ENCODE results near the gene ETV3L. TPM values are rescaled to one million over a fixed set of nuclear protein-coding genes. Genes with fewer than 3 reads are reported as not detected.

Gene ETV3L
- total RNA-seq, 5 donors from 2014 or later (not counting 1 experiment from before 2014, with no cell fraction given): not detected

- Histone ChIP-seq H3K4me1 (ENCODE audit: control insufficient read depth in 1 of 2, extremely low read depth in 1 of 2, insufficient read depth in 2 of 2, low read length in 2 of 2) (no peaks in the 10 kb centered on the region), H3K27ac (ENCODE audit: low read length) (no peak overlapping the region), H3K9me3 (no peaks in the 10 kb centered on the region), H3K27me3 (replicated peaks in 1 of 2; ENCODE audit: control insufficient read depth in 2 of 2, extremely low read depth in 1 of 2, insufficient read depth in 2 of 2, low read length in 1 of 2) (peaks cover 0 to 4% of the 10 kb centered on the region in 2 experiments), H3K36me3 (ENCODE audit: control insufficient read depth in 2 of 2, extremely low read depth in 1 of 2, insufficient read depth in 1 of 2, low read length in 1 of 2) (no peaks in the 10 kb centered on the region), H3K4me3 (ENCODE audit: control insufficient read depth in 1 of 2, extremely low read depth in 1 of 2, low read length in 1 of 2) (no peak overlapping the region)
- 75% methylated on average over 6 of the region's 9 CpGs for WGBS (ENCODE audit: insufficient coverage)
- Mint-ChIP-seq H3K4me3 (no peak overlapping the region), H3K36me3 (no peaks in the 10 kb centered on the region), H3K27me3 (peaks cover 0 to 5% of the 10 kb centered on the region in 2 donors), H3K4me1 (no peaks in the 10 kb centered on the region), H3K27ac (no peak overlapping the region), H3K9me3 (no peaks in the 10 kb centered on the region)
- DNase-seq (no peak), ATAC-seq (replicated peaks in 1 of 4) (no peak)
- ChIA-PET POLR2A (no interaction called here), CTCF (interaction anchor here in 1 of 2 donors (1.1 kb wide), 1 partner anchor 16 kb away, joined by 3 read pairs; no protein-coding TSS in a partner anchor)
Measured at GRCh38 chr1:157098519-157098918, 1.1 kb downstream of the ETV3L start.

- WGBS (ENCODE audit: insufficient coverage): 89% methylated on average over 3 of the region's 6 CpGs
- H3K4me1 Mint-ChIP-seq: no peaks in the 10 kb centered on the region
- H3K27me3 Mint-ChIP-seq: peaks cover 0 to 2% of the 10 kb centered on the region in 2 donors
- Histone ChIP-seq H3K4me3 (ENCODE audit: control insufficient read depth in 1 of 2, extremely low read depth in 1 of 2, low read length in 1 of 2) (no peak overlapping the region), H3K27me3 (replicated peaks in 1 of 2; ENCODE audit: control insufficient read depth in 2 of 2, extremely low read depth in 1 of 2, insufficient read depth in 2 of 2, low read length in 1 of 2) (peaks cover 0 to 4% of the 10 kb centered on the region in 2 experiments), H3K36me3 (ENCODE audit: control insufficient read depth in 2 of 2, extremely low read depth in 1 of 2, insufficient read depth in 1 of 2, low read length in 1 of 2) (no peaks in the 10 kb centered on the region), H3K4me1 (ENCODE audit: control insufficient read depth in 1 of 2, extremely low read depth in 1 of 2, insufficient read depth in 2 of 2, low read length in 2 of 2) (no peaks in the 10 kb centered on the region), H3K9me3 (no peaks in the 10 kb centered on the region), H3K27ac (ENCODE audit: low read length) (no peak overlapping the region)
- H3K27ac Mint-ChIP-seq: no peak overlapping the region
- POLR2A ChIA-PET: interaction anchor here in 1 of 2 donors (0.6 kb wide), 1 partner anchor 138 kb away, joined by 7 read pairs; no protein-coding TSS in a partner anchor
- no peaks in the 10 kb centered on the region for H3K9me3 Mint-ChIP-seq
- CTCF ChIA-PET: no interaction called here
- H3K36me3 Mint-ChIP-seq: no peaks in the 10 kb centered on the region
- DNase-seq (no peak), ATAC-seq (replicated peaks in 1 of 4) (no peak)
- H3K4me3 Mint-ChIP-seq: no peak overlapping the region
Measured at GRCh38 chr1:157097692-157098091, 1.9 kb downstream of the ETV3L start.

- 0% methylated on average over 1 of the region's 6 CpGs for WGBS (ENCODE audit: insufficient coverage)
- no peak for DNase-seq
- no peak for ATAC-seq (replicated peaks in 1 of 4)
- peaks cover 0 to 4% of the 10 kb centered on the region in 2 experiments for H3K27me3 ChIP-seq (replicated peaks in 1 of 2; ENCODE audit: control insufficient read depth in 2 of 2, extremely low read depth in 1 of 2, insufficient read depth in 2 of 2, low read length in 1 of 2)
- H3K4me1 Mint-ChIP-seq: no peaks in the 10 kb centered on the region
- no peaks in the 10 kb centered on the region for H3K9me3 ChIP-seq
- H3K4me3 Mint-ChIP-seq: no peak overlapping the region
- H3K27me3 Mint-ChIP-seq: no peaks in the 10 kb centered on the region
- CTCF ChIA-PET: no interaction called here
- H3K36me3 Mint-ChIP-seq: no peaks in the 10 kb centered on the region
- POLR2A ChIA-PET: interaction anchor here in 1 of 2 donors (0.6 kb wide), 1 partner anchor 14 kb away, joined by 4 read pairs; no protein-coding TSS in a partner anchor
- H3K4me3 ChIP-seq (ENCODE audit: control insufficient read depth in 1 of 2, extremely low read depth in 1 of 2, low read length in 1 of 2): no peak overlapping the region
- H3K4me1 ChIP-seq (ENCODE audit: control insufficient read depth in 1 of 2, extremely low read depth in 1 of 2, insufficient read depth in 2 of 2, low read length in 2 of 2): no peaks in the 10 kb centered on the region
- H3K9me3 Mint-ChIP-seq: no peaks in the 10 kb centered on the region
- H3K27ac Mint-ChIP-seq: no peak overlapping the region
- H3K36me3 ChIP-seq (ENCODE audit: control insufficient read depth in 2 of 2, extremely low read depth in 1 of 2, insufficient read depth in 1 of 2, low read length in 1 of 2): no peaks in the 10 kb centered on the region
- no peak overlapping the region for H3K27ac ChIP-seq (ENCODE audit: low read length)
Measured at GRCh38 chr1:157096881-157097280, 2.7 kb downstream of the ETV3L start.

GRCh38 chr1:157095551-157095950, 4.1 kb downstream of the ETV3L start:
- Histone ChIP-seq H3K27ac (ENCODE audit: low read length) (no peak overlapping the region), H3K27me3 (replicated peaks in 1 of 2; ENCODE audit: control insufficient read depth in 2 of 2, extremely low read depth in 1 of 2, insufficient read depth in 2 of 2, low read length in 1 of 2) (peaks cover 0 to 11% of the 10 kb centered on the region in 2 experiments), H3K36me3 (ENCODE audit: control insufficient read depth in 2 of 2, extremely low read depth in 1 of 2, insufficient read depth in 1 of 2, low read length in 1 of 2) (no peaks in the 10 kb centered on the region), H3K9me3 (no peaks in the 10 kb centered on the region), H3K4me1 (ENCODE audit: control insufficient read depth in 1 of 2, extremely low read depth in 1 of 2, insufficient read depth in 2 of 2, low read length in 2 of 2) (no peaks in the 10 kb centered on the region), H3K4me3 (ENCODE audit: control insufficient read depth in 1 of 2, extremely low read depth in 1 of 2, low read length in 1 of 2) (no peak overlapping the region)
- H3K27ac Mint-ChIP-seq: no peak overlapping the region
- ATAC-seq (replicated peaks in 1 of 4) (no peak), DNase-seq (no peak)
- ChIA-PET CTCF (interaction anchor here (0.6 to 1.7 kb wide), 3 partner anchors 61 to 65 kb away, joined by 3 to 8 read pairs (median 4); no protein-coding TSS in a partner anchor), POLR2A (no interaction called here)
- H3K9me3 Mint-ChIP-seq: no peaks in the 10 kb centered on the region
- no peaks in the 10 kb centered on the region for H3K4me1 Mint-ChIP-seq
- no peaks in the 10 kb centered on the region for H3K36me3 Mint-ChIP-seq
- no CpG with 5 or more reads among the region's 2 CpGs for WGBS (ENCODE audit: insufficient coverage)
- H3K27me3 Mint-ChIP-seq: no peaks in the 10 kb centered on the region
- no peak overlapping the region for H3K4me3 Mint-ChIP-seq

- no peak for DNase-seq
- peaks cover 0 to under 1% of the 10 kb centered on the region in 2 donors for H3K27me3 Mint-ChIP-seq
- H3K4me1 Mint-ChIP-seq: peaks cover 0 to 3% (median 3%) of the 10 kb centered on the region in 3 donors
- ChIA-PET CTCF (interaction anchor here (0.9 to 1.7 kb wide), 2 partner anchors 62 kb away, joined by 4 to 8 read pairs; no protein-coding TSS in a partner anchor), POLR2A (no interaction called here)
- Histone ChIP-seq H3K9me3 (no peaks in the 10 kb centered on the region), H3K4me1 (ENCODE audit: control insufficient read depth in 1 of 2, extremely low read depth in 1 of 2, insufficient read depth in 2 of 2, low read length in 2 of 2) (peaks cover 0 to 4% of the 10 kb centered on the region in 2 experiments), H3K27me3 (replicated peaks in 1 of 2; ENCODE audit: control insufficient read depth in 2 of 2, extremely low read depth in 1 of 2, insufficient read depth in 2 of 2, low read length in 1 of 2) (peaks cover 0 to 16% of the 10 kb centered on the region in 2 experiments), H3K4me3 (ENCODE audit: control insufficient read depth in 1 of 2, extremely low read depth in 1 of 2, low read length in 1 of 2) (no peak overlapping the region), H3K36me3 (ENCODE audit: control insufficient read depth in 2 of 2, extremely low read depth in 1 of 2, insufficient read depth in 1 of 2, low read length in 1 of 2) (no peaks in the 10 kb centered on the region), H3K27ac (ENCODE audit: low read length) (no peak overlapping the region)
- no peaks in the 10 kb centered on the region for H3K36me3 Mint-ChIP-seq
- no peak overlapping the region for H3K27ac Mint-ChIP-seq
- no peaks in the 10 kb centered on the region for H3K9me3 Mint-ChIP-seq
- H3K4me3 Mint-ChIP-seq: no peak overlapping the region
- WGBS (ENCODE audit: insufficient coverage): 100% methylated on average over 1 of the region's 4 CpGs
- no peak for ATAC-seq (replicated peaks in 1 of 4)
Measured at GRCh38 chr1:157095091-157095490, 4.5 kb downstream of the ETV3L start.

GRCh38 chr1:157092831-157093230, 6.8 kb downstream of the ETV3L start:
- POLR2A ChIA-PET: no interaction called here
- Histone ChIP-seq H3K4me3 (ENCODE audit: control insufficient read depth in 1 of 2, extremely low read depth in 1 of 2, low read length in 1 of 2) (no peak overlapping the region), H3K36me3 (ENCODE audit: control insufficient read depth in 2 of 2, extremely low read depth in 1 of 2, insufficient read depth in 1 of 2, low read length in 1 of 2) (no peaks in the 10 kb centered on the region), H3K9me3 (no peaks in the 10 kb centered on the region), H3K27me3 (replicated peaks in 1 of 2; ENCODE audit: control insufficient read depth in 2 of 2, extremely low read depth in 1 of 2, insufficient read depth in 2 of 2, low read length in 1 of 2) (peaks cover 0 to 24% of the 10 kb centered on the region in 2 experiments), H3K4me1 (ENCODE audit: control insufficient read depth in 1 of 2, extremely low read depth in 1 of 2, insufficient read depth in 2 of 2, low read length in 2 of 2) (peaks cover 0 to 6% of the 10 kb centered on the region in 2 experiments), H3K27ac (ENCODE audit: low read length) (no peak overlapping the region)
- DNase-seq: no peak
- H3K4me1 Mint-ChIP-seq: peaks cover 0 to 5% (median 4%) of the 10 kb centered on the region in 3 donors
- no peak for ATAC-seq (replicated peaks in 1 of 4)
- 96% methylated on average over 3 of the region's 8 CpGs for WGBS (ENCODE audit: insufficient coverage)
- no peaks in the 10 kb centered on the region for H3K36me3 Mint-ChIP-seq
- CTCF ChIA-PET: no interaction called here
- peaks cover 0 to 2% of the 10 kb centered on the region in 2 donors for H3K27me3 Mint-ChIP-seq
- H3K9me3 Mint-ChIP-seq: no peaks in the 10 kb centered on the region
- H3K27ac Mint-ChIP-seq: no peak overlapping the region
- H3K4me3 Mint-ChIP-seq: no peak overlapping the region

All from T-cell (primary cell).